Neural progenitor cell (in vitro differentiated cells): ENCODE measurements around the gene ABLIM2. TPM values are rescaled to one million over a fixed set of nuclear protein-coding genes. Genes with fewer than 3 reads are reported as not detected.

Source experiments
- DNase-seq: peaks from one replicate; pipeline ENCODE4 v3.0.0-alpha.2; 2016; ENCODE audit warnings: low spot score
- H2AFZ ChIP-seq: fragments of 200-600 bp; sonication (generic); replicated peaks from 2 replicates; pipeline ENCODE4 v1.6.1; 2016; ENCODE audit warnings: antibody characterized with exemption
- H3F3A ChIP-seq: fragments of 200-600 bp; sonication (generic); 2 replicates; pipeline ENCODE4 v1.6.1; 2016; ENCODE audit warnings: antibody characterized with exemption, low read depth
- H3K27ac ChIP-seq: fragments of 200-600 bp; sonication (generic); 2 replicates; pipeline ENCODE4 v1.5.1; 2016; ENCODE audit warnings: mild to moderate bottlenecking
- H3K27me3 ChIP-seq: fragments of 200-600 bp; sonication (generic); 2 replicates; pipeline ENCODE4 v1.6.1; 2016; ENCODE audit warnings: mild to moderate bottlenecking, moderate library complexity
- H3K36me3 ChIP-seq: fragments of 200-600 bp; sonication (generic); 2 replicates; pipeline ENCODE4 v1.5.1; 2016
- H3K4me1 ChIP-seq: fragments of 200-600 bp; sonication (generic); 2 replicates; pipeline ENCODE4 v1.6.1; 2016; ENCODE audit warnings: mixed run types
- H3K4me2 ChIP-seq: fragments of 200-600 bp; sonication (generic); 2 replicates; pipeline ENCODE4 v1.6.1; 2016
- H3K4me3 ChIP-seq: fragments of 200-600 bp; sonication (generic); 2 replicates; pipeline ENCODE4 v1.5.1; 2016
- H3K79me2 ChIP-seq: fragments of 200-600 bp; sonication (generic); 2 replicates; pipeline ENCODE4 v1.6.1; 2016; ENCODE audit warnings: low read depth
- H3K9ac ChIP-seq: fragments of 200-600 bp; sonication (generic); 2 replicates; pipeline ENCODE4 v1.6.1; 2016
- H3K9me3 ChIP-seq: fragments of 200-600 bp; sonication (generic); 2 replicates; pipeline ENCODE4 v1.5.1; 2016; ENCODE audit warnings: low read depth
- H4K20me1 ChIP-seq: fragments of 200-600 bp; sonication (generic); 2 replicates; pipeline ENCODE4 v1.6.1; 2016; ENCODE audit warnings: low read depth
- H3K27ac Mint-ChIP-seq: 3 replicates; pipeline ENCODE4 v1.8.0; 2021; ENCODE audit warnings: mixed read lengths
- H3K27me3 Mint-ChIP-seq: 2 replicates; pipeline ENCODE4 v1.8.0; 2022; ENCODE audit warnings: low read depth, mild to moderate bottlenecking, inconsistent platforms, moderate library complexity, mixed read lengths; ENCODE audit not compliant: insufficient read depth
- H3K36me3 Mint-ChIP-seq: 3 replicates; pipeline ENCODE4 v1.8.0; 2021; ENCODE audit warnings: mixed read lengths
- H3K4me1 Mint-ChIP-seq: 3 replicates; pipeline ENCODE4 v1.8.0; 2021; ENCODE audit warnings: mixed read lengths
- H3K4me3 Mint-ChIP-seq: 3 replicates; pipeline ENCODE4 v1.8.0; 2021; ENCODE audit warnings: mild to moderate bottlenecking, moderate library complexity, mixed read lengths
- H3K9me3 Mint-ChIP-seq: 3 replicates; pipeline ENCODE4 v1.8.0; 2020; ENCODE audit warnings: mixed read lengths
- CTCF ChIP-seq: fragments of 200-600 bp; sonication (generic); IDR thresholded peaks from 2 replicates; pipeline ENCODE4 v1.5.1; 2017; ENCODE audit warnings: antibody characterized with exemption, mild to moderate bottlenecking
- EZH2 ChIP-seq: fragments of 200-600 bp; sonication (generic); IDR thresholded peaks from 2 replicates; pipeline ENCODE4 v1.6.1; 2017; ENCODE audit warnings: antibody characterized with exemption, mild to moderate bottlenecking, moderate library complexity
- EZH2phosphoT487 ChIP-seq: fragments of 200-600 bp; sonication (generic); IDR thresholded peaks from 2 replicates; pipeline ENCODE4 v1.6.1; 2017; ENCODE audit warnings: antibody characterized with exemption
- total RNA-seq: library from RNA; depleted of rRNA; stranded (reverse); fragments of >200 nt; gene quantifications from 2 replicates; pipeline ENCODE4 v1.2.3, GENCODE V29; 2015; ENCODE audit warnings: low replicate concordance

Gene ABLIM2
- total RNA-seq, 1 donor from 2014 or later: 0.24 TPM

- H3K27ac Mint-ChIP-seq: peak overlapping the region; percentile 74
- no peaks in the 10 kb centered on the region for H3K36me3 Mint-ChIP-seq
- H3K4me3 ChIP-seq: no peak overlapping the region
- H3F3A ChIP-seq: peaks cover 16% of the 10 kb centered on the region
- no peaks in the 10 kb centered on the region for H4K20me1 ChIP-seq
- H3K4me1 ChIP-seq: peaks cover 18% of the 10 kb centered on the region
- peaks cover 16% of the 10 kb centered on the region for H3K27me3 Mint-ChIP-seq
- no peak for TF ChIP-seq EZH2phosphoT487
- no peak for TF ChIP-seq CTCF
- no peak for TF ChIP-seq EZH2
- peaks cover 43% of the 10 kb centered on the region for H3K4me1 Mint-ChIP-seq
- H3K27me3 ChIP-seq: no peaks in the 10 kb centered on the region
- no peaks in the 10 kb centered on the region for H3K9me3 Mint-ChIP-seq
- peak overlapping the region; percentile 29 for H2AFZ ChIP-seq
- no peaks in the 10 kb centered on the region for H3K79me2 ChIP-seq
- DNase-seq: peak; percentile 27
- H3K9me3 ChIP-seq: no peaks in the 10 kb centered on the region
- no peak overlapping the region for H3K27ac ChIP-seq
- no peak overlapping the region for H3K4me3 Mint-ChIP-seq
- H3K4me2 ChIP-seq: peak overlapping the region; percentile 31
- H3K9ac ChIP-seq: no peak overlapping the region
- no peaks in the 10 kb centered on the region for H3K36me3 ChIP-seq
Observed at GRCh38 chr4:8079916-8080753, 78.5 kb downstream of the ABLIM2 start.

- peaks cover 46% of the 10 kb centered on the region for H3K4me1 Mint-ChIP-seq
- no peaks in the 10 kb centered on the region for H4K20me1 ChIP-seq
- no peak overlapping the region for H3K9ac ChIP-seq
- no peaks in the 10 kb centered on the region for H3K36me3 ChIP-seq
- H3K27me3 ChIP-seq: no peaks in the 10 kb centered on the region
- H3K9me3 ChIP-seq: no peaks in the 10 kb centered on the region
- H3K36me3 Mint-ChIP-seq: no peaks in the 10 kb centered on the region
- H3K4me3 ChIP-seq: no peak overlapping the region
- no peak overlapping the region for H3K27ac ChIP-seq
- no peak overlapping the region for H2AFZ ChIP-seq
- no peak for DNase-seq
- peak overlapping the region; percentile 74 for H3K27ac Mint-ChIP-seq
- no peak overlapping the region for H3K4me2 ChIP-seq
- H3K4me3 Mint-ChIP-seq: peak overlapping the region; percentile 8
- H3K9me3 Mint-ChIP-seq: no peaks in the 10 kb centered on the region
- no peaks in the 10 kb centered on the region for H3K79me2 ChIP-seq
- H3K27me3 Mint-ChIP-seq: peaks cover 16% of the 10 kb centered on the region
- H3F3A ChIP-seq: peaks cover 16% of the 10 kb centered on the region
- TF ChIP-seq EZH2phosphoT487 (no peak), CTCF (no peak), EZH2 (no peak)
- peaks cover 18% of the 10 kb centered on the region for H3K4me1 ChIP-seq
Observed at GRCh38 chr4:8079031-8079885, 79.4 kb downstream of the ABLIM2 start.

GRCh38 chr4:8078610-8079015, 80.0 kb downstream of the ABLIM2 start:
- peaks cover 18% of the 10 kb centered on the region for H3K4me1 ChIP-seq
- no peak for DNase-seq
- no peak overlapping the region for H3K4me3 Mint-ChIP-seq
- H3K9me3 ChIP-seq: no peaks in the 10 kb centered on the region
- no peaks in the 10 kb centered on the region for H3K27me3 ChIP-seq
- H2AFZ ChIP-seq: no peak overlapping the region
- peak overlapping the region; percentile 53 for H3K27ac Mint-ChIP-seq
- H3K9ac ChIP-seq: no peak overlapping the region
- H4K20me1 ChIP-seq: no peaks in the 10 kb centered on the region
- H3K9me3 Mint-ChIP-seq: no peaks in the 10 kb centered on the region
- H3K27ac ChIP-seq: no peak overlapping the region
- H3K4me2 ChIP-seq: no peak overlapping the region
- no peak for TF ChIP-seq CTCF
- TF ChIP-seq EZH2phosphoT487: no peak
- no peak for TF ChIP-seq EZH2
- H3K79me2 ChIP-seq: no peaks in the 10 kb centered on the region
- H3K4me3 ChIP-seq: no peak overlapping the region
- no peaks in the 10 kb centered on the region for H3K36me3 ChIP-seq
- H3K36me3 Mint-ChIP-seq: no peaks in the 10 kb centered on the region
- peaks cover 16% of the 10 kb centered on the region for H3F3A ChIP-seq
- H3K4me1 Mint-ChIP-seq: peaks cover 46% of the 10 kb centered on the region
- H3K27me3 Mint-ChIP-seq: peaks cover 16% of the 10 kb centered on the region
